Common myeloid progenitor, CD34-positive (primary cell): Measurements from ENCODE around the gene PRTG.
A peak's percentile ranks its signal among the peaks of the same experiment; 100 is the strongest.
"Not testable (repeated sequence)": the region's sequence is repeated elsewhere in the genome, so short reads cannot be mapped to it uniquely, and the experiment has no call there.

Experiments
- CTCF ChIA-PET: fragments of 350-600 bp; sonication (Branson Sonifier 250); formaldehyde crosslinking; loops from one replicate; lab custom pipeline; 2021; ENCODE audit warnings: antibody characterized with exemption; lab: Charles Lee
- POLR2A ChIA-PET: fragments of 350-600 bp; sonication (Branson Sonifier 250); formaldehyde crosslinking; loops from one replicate; lab custom pipeline; 2021; ENCODE audit warnings: antibody characterized with exemption; lab: Charles Lee
- DNase-seq, 3 donors: peaks; one replicate each; pipeline versions ENCODE4 v3.0.0 to v3.0.0-alpha.2; 2013
- H3K27ac ChIP-seq, 2 experiments: 1 replicate in 1 of 2; 2 replicates in 1 of 2; pipeline ENCODE4 v1.7.0; 2013; ENCODE audit warnings: inconsistent platforms in 2 of 2, low read length in 2 of 2, mild to moderate bottlenecking in 2 of 2, low read depth in 1 of 2, moderate library complexity in 1 of 2; ENCODE audit not compliant: severe bottlenecking in 2 of 2, insufficient read depth in 1 of 2, poor library complexity in 1 of 2
- H3K27me3 ChIP-seq, 5 experiments: replicated peaks in 2 of 5; 1 replicate in 3 of 5; 2 replicates in 2 of 5; pipeline versions ENCODE4 v1.6.1 to v1.7.0; 2013; ENCODE audit warnings: low read length in 4 of 5, mild to moderate bottlenecking in 2 of 5, moderate library complexity in 2 of 5, inconsistent platforms in 1 of 5; ENCODE audit not compliant: insufficient read depth in 5 of 5, control insufficient read depth in 4 of 5
- H3K36me3 ChIP-seq, 4 experiments: 1 replicate in 2 of 4; 2 replicates in 2 of 4; pipeline versions ENCODE4 v1.6.1 to v1.7.0; 2013; ENCODE audit warnings: low read length in 3 of 4, control low read depth in 1 of 4, mild to moderate bottlenecking in 1 of 4; ENCODE audit not compliant: control insufficient read depth in 4 of 4, insufficient read depth in 4 of 4
- H3K4me1 ChIP-seq, 4 experiments: 1 replicate in 3 of 4; 2 replicates in 1 of 4; pipeline versions ENCODE4 v1.6.1 to v1.7.1; 2013; ENCODE audit warnings: low read length in 3 of 4, mild to moderate bottlenecking in 3 of 4, control low read depth in 1 of 4, inconsistent platforms in 1 of 4, moderate library complexity in 1 of 4; ENCODE audit not compliant: control insufficient read depth in 4 of 4, insufficient read depth in 4 of 4; ENCODE audit errors: control extremely low read depth in 1 of 4
- H3K4me3 ChIP-seq, 7 experiments: 1 replicate in 4 of 7; 2 replicates in 3 of 7; pipeline versions ENCODE4 v1.5.1 to v1.7.0; 2013; ENCODE audit warnings: mild to moderate bottlenecking in 7 of 7, low read length in 6 of 7, moderate library complexity in 6 of 7, inconsistent platforms in 2 of 7, low read depth in 2 of 7, control low read depth in 1 of 7; ENCODE audit not compliant: insufficient read depth in 4 of 7, control insufficient read depth in 1 of 7; ENCODE audit errors: extremely low read depth in 1 of 7
- H3K9me3 ChIP-seq, 5 experiments: 1 replicate in 4 of 5; 2 replicates in 1 of 5; pipeline versions ENCODE4 v1.6.1 to v1.7.1; 2013; ENCODE audit warnings: low read length in 4 of 5, mild to moderate bottlenecking in 2 of 5, inconsistent platforms in 1 of 5, low read depth in 1 of 5, moderate library complexity in 1 of 5; ENCODE audit not compliant: control insufficient read depth in 4 of 5, insufficient read depth in 2 of 5; ENCODE audit errors: control extremely low read depth in 1 of 5
- WGBS: methylation state at CpG from one replicate; pipeline ENCODE4 v1.1.5; 2013; ENCODE audit not compliant: insufficient coverage; 5-methylcytosine and 5-hydroxymethylcytosine counted together

Gene PRTG

DNA sequence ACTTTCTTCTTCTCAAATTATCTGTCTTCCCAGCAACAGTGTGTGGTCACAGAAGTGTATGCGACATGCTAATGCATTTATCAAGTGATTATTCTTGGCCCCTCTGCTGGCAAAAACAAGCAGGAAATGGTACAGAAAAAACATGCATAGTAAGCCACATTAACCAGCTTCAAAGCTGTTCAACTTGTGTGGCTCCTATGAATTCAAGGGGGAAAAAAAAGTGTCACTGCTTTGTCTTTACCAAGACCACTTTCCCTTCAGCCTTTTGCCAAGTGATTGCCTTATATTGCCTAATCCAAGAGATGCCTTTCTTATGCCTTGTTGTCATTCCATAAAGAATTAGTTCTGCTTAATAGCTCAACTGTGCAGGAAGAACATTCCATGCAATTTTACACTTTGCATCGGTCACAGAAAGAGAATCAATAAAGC, 39.1 kb downstream of the PRTG start:
- peak; percentile 8 to 23 (median 12) for DNase-seq
- no peaks in the 10 kb centered on the region for H3K36me3 ChIP-seq
- ChIA-PET CTCF (no interaction called here), POLR2A (no interaction called here)
- H3K27me3 ChIP-seq = no peaks in the 10 kb centered on the region
- no peaks in the 10 kb centered on the region for H3K9me3 ChIP-seq
- no peak overlapping the region for H3K4me3 ChIP-seq
- no peak overlapping the region for H3K27ac ChIP-seq
- peaks cover 0 to 4% (median 0%) of the 10 kb centered on the region in 4 experiments for H3K4me1 ChIP-seq
- WGBS = 83% methylated on average over 1 of the region's 2 CpGs

DNA sequence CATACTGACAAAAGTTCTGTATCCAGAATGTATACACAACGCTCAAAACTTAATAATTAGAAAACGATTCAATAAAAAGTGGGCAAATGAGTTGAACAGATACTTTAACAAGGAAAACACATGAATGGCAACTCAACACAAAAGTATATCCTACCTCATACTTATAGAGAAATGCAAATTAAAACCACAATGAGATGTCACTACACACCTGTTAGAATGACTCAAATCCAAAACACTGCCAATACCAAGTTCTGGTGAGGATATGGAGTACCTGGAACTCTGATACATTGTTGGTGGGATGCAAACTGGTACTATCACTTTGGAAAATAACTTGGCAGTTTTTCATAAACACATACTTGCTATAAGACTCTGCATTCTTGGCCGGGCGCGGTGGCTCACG, 42.1 kb downstream of the PRTG start:
- no peaks in the 10 kb centered on the region for H3K9me3 ChIP-seq
- CTCF ChIA-PET = no interaction called here

DNA sequence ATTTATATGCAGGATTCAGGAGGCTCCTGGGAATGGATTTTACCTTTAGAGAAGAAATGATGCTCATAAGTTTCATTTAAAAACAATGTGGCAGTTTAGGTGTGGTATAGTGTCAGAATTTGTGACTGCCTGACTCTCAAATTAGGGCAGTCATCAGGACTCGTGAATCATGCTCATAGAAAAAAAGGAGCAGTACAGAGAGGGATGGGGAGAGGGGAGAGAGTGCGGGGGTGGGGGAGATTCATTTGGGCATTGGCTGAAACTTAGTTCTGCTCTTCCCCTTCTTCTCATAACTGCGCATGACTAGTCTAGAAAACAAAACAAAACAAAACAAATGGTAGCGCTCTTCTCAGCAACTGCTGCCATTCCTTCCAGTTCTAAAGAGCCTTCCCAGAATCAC, 44.3 kb downstream of the PRTG start:
- Histone ChIP-seq H3K4me3 (no peak overlapping the region), H3K9me3 (no peaks in the 10 kb centered on the region), H3K27ac (no peak overlapping the region), H3K4me1 (peaks cover 0 to 4% (median 0%) of the 10 kb centered on the region in 4 experiments), H3K36me3 (no peaks in the 10 kb centered on the region), H3K27me3 (no peaks in the 10 kb centered on the region)
- 100% methylated on average over 1 of the region's 4 CpGs for WGBS
- ChIA-PET POLR2A (interaction anchor here (0.6 kb wide), 1 partner anchor 93 kb away, joined by 3 read pairs; no protein-coding TSS in a partner anchor), CTCF (interaction anchor here (0.6 kb wide), 1 partner anchor 36 kb away, joined by 3 read pairs; no protein-coding TSS in a partner anchor)
- DNase-seq = no peak

More for the DNA sequence above, 42.1 kb downstream of the PRTG start:
- H3K4me3 ChIP-seq = no peak overlapping the region
- DNase-seq = no peak
- 94% methylated on average over 4 of the region's 6 CpGs for WGBS
- POLR2A ChIA-PET = no interaction called here
- H3K27ac ChIP-seq = no peak overlapping the region
- H3K4me1 ChIP-seq = peaks cover 0 to 4% (median 0%) of the 10 kb centered on the region in 4 experiments
- H3K27me3 ChIP-seq = no peaks in the 10 kb centered on the region
- no peaks in the 10 kb centered on the region for H3K36me3 ChIP-seq

DNA sequence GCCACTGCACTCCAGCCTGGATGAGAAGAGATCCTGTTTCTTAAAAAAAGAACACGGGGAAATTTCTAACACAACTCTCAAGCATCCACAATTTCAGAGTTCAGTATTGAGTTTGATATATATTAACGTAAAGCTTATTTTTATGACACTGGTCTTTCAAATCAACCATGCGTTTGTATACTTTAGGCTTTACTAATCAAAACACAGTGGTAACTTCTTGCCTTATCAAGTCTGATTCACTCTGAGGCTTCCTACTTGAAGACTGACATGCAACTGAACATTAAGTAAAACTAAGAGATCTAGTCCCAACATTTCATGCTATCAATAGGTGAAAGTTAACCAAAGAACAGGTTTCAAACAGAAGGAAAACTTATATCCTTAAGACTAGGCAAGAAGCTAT, 46.7 kb downstream of the PRTG start:
- DNase-seq = no peak
- ChIA-PET CTCF (no interaction called here), POLR2A (no interaction called here)
- Histone ChIP-seq H3K9me3 (no peaks in the 10 kb centered on the region), H3K36me3 (no peaks in the 10 kb centered on the region), H3K27me3 (no peaks in the 10 kb centered on the region), H3K27ac (no peak overlapping the region), H3K4me1 (no peaks in the 10 kb centered on the region), H3K4me3 (no peak overlapping the region)
- 100% methylated on average over 1 of the region's 3 CpGs for WGBS

DNA sequence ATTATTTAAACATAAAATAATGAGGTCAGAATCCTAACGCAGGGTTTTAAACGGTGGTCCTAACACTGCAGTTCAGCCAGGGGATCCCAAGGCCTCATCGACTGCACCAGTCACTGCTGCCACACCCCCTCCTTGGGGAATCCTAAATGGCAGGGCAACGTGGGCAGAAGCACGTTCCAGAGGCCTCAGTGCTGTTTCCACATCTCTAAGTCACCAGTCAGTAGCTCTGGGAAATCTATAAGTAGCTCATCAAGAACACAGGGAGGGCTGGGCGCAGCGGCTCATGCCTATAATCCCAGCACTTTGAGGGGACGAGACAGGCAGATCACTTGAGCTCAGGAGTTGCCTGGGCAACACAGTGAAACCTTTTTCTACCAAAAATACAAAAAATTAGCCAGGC, 47.5 kb downstream of the PRTG start:
- ChIA-PET POLR2A (no interaction called here), CTCF (interaction anchor here (1.0 kb wide), 1 partner anchor 10 kb away, joined by 3 read pairs; no protein-coding TSS in a partner anchor)
- H3K9me3 ChIP-seq = no peaks in the 10 kb centered on the region
- H3K36me3 ChIP-seq = no peaks in the 10 kb centered on the region
- no peaks in the 10 kb centered on the region for H3K27me3 ChIP-seq
- H3K4me1 ChIP-seq = no peaks in the 10 kb centered on the region
- no peak overlapping the region for H3K4me3 ChIP-seq
- H3K27ac ChIP-seq = no peak overlapping the region
- no peak for DNase-seq
- 98% methylated on average over 7 of the region's 8 CpGs for WGBS

DNA sequence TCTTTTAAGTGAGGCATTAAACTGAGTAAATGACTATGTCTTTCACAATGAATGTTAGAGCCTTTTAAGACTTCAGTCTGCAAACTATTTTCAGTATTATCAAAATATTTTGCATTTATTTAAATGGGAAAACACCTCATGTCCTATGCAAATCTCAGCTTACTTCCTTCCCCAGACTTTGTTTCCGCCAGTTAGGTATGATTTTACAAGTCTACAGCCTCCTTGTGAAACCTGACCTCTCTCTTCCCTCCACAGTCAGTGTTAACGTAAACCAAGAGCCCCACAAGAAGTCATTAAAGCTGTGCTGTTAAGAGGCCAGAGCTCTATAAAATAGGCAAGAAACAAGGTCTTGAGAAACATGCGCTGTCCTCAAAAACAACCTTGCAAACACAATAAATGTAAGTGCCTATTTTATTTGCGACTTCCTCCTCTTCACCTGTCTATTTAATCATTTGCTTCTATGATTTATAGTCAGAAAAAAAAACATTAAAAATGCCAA, 48.3 kb downstream of the PRTG start:
- Histone ChIP-seq H3K9me3 (no peaks in the 10 kb centered on the region), H3K27ac (no peak overlapping the region), H3K4me1 (no peaks in the 10 kb centered on the region), H3K36me3 (no peaks in the 10 kb centered on the region), H3K27me3 (no peaks in the 10 kb centered on the region), H3K4me3 (no peak overlapping the region)
- 93% methylated on average over 2 of the region's 4 CpGs for WGBS
- no peak for DNase-seq
- ChIA-PET POLR2A (no interaction called here), CTCF (interaction anchor here (1.0 kb wide), 1 partner anchor 9 kb away, joined by 3 read pairs; no protein-coding TSS in a partner anchor)

DNA sequence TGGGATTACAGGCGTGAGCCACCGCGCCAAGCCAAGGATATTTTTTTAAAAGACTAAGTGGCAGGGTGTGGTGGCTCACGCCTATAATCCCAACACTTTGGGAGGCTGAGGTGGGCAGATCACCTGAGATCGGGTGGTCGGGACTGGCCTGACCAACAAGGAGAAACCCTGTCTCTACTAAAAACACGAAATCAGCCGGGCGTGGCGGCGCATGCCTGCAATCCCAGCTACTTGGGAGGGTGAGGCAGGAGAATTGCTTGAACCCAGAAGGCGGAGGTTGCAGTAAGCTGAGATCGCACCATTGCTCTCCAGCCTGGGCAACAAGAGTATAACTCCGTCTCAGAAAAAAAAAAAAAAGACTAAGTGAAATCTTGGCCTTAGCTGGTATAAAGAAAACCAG, 49.8 kb downstream of the PRTG start:
- H3K9me3 ChIP-seq, H3K27ac ChIP-seq, H3K27me3 ChIP-seq, H3K4me3 ChIP-seq, DNase-seq, H3K36me3 ChIP-seq, H3K4me1 ChIP-seq, POLR2A ChIA-PET: not testable (repeated sequence)
- WGBS = 99% methylated on average over 10 of the region's 14 CpGs
- CTCF ChIA-PET = interaction anchor here (0.6 kb wide), 1 partner anchor 556 kb away, joined by 3 read pairs; no protein-coding TSS in a partner anchor
